K562 (cell line): Measurements from ENCODE around the gene FEN1. TPM values are rescaled to one million over a fixed set of nuclear protein-coding genes. Genes with fewer than 3 reads are reported as not detected.

ENCODE experiments used
- CHD7 ChIP-seq: fragments of 200-600 bp; sonication (generic); IDR thresholded peaks from one replicate; pipeline ENCODE4 v1.6.1; 2012; ENCODE audit warnings: mild to moderate bottlenecking, low read depth, low read length, inconsistent platforms
- ELK3 ChIP-seq: fragments of 450-650 bp; formaldehyde crosslinking; IDR thresholded peaks from 2 replicates; pipeline ENCODE4 v1.4.0; 2020; ENCODE audit warnings: mild to moderate bottlenecking
- EP300 ChIP-seq: IDR thresholded peaks from 2 replicates; pipeline ENCODE4 v1.6.1; 2012; ENCODE audit warnings: low read length, improper control_type of control experiment
- FUS ChIP-seq: fragments of 200-400 bp; formaldehyde crosslinking; optimal IDR thresholded peaks from 2 replicates; pipeline ENCODE3; 2017; ENCODE audit warnings: low read depth, low read length
- L3MBTL2 ChIP-seq: fragments of 450-650 bp; IDR thresholded peaks from 2 replicates; pipeline ENCODE4 v1.6.1; 2016; ENCODE audit warnings: mild to moderate bottlenecking, moderate library complexity
- TAF1 ChIP-seq: IDR thresholded peaks from 2 replicates; pipeline ENCODE4 v1.6.1; 2011; ENCODE audit warnings: mild to moderate bottlenecking, low read length, moderate library complexity; ENCODE audit not compliant: insufficient read depth, control insufficient read depth, severe bottlenecking; ENCODE audit errors: extremely low read depth
- ZFX ChIP-seq: sonication (generic); formaldehyde crosslinking; IDR thresholded peaks from 2 replicates; pipeline ENCODE4 v1.8.0; 2022; ENCODE audit warnings: mild to moderate bottlenecking, missing genetic modification reagents, moderate library complexity
- ZNF12 ChIP-seq: sonication (generic); formaldehyde crosslinking; IDR thresholded peaks from 2 replicates; pipeline ENCODE4 v1.4.0; 2020; ENCODE audit warnings: mild to moderate bottlenecking, missing genetic modification reagents
- ZNF184 ChIP-seq: sonication (generic); formaldehyde crosslinking; IDR thresholded peaks from 2 replicates; pipeline ENCODE4 v1.5.0; 2020; ENCODE audit warnings: missing genetic modification reagents
- ZNF507 ChIP-seq: conservative IDR thresholded peaks from 2 replicates; pipeline ENCODE4 v1.6.1; 2017; ENCODE audit warnings: missing genetic modification characterization, missing compliant biosample characterization
- polyA plus RNA-seq, 8 experiments: library from polyadenylated mRNA; depleted of rRNA in 4 of 8; stranded (reverse) in 5 of 8; unstranded in 3 of 8; fragments of >200 nt; fragmentation: Nextera tagmentation in 2 of 8; fragmentation: Illumina TruSeq in 1 of 8; extraction: Ambion mirVana in 2 of 8; extraction: Trizol in 1 of 8; gene quantifications; 2 replicates each; pipeline versions ENCODE4 v1.2.1 to v1.2.3, GENCODE V29; 2011 to 2014; ENCODE audit warnings: inconsistent platforms in 1 of 8, missing spikeins in 1 of 8
- total RNA-seq, 7 experiments: library from RNA; depleted of rRNA in 6 of 7; stranded (reverse); fragments of >200 nt in 6 of 7; fragmentation: Illumina TruSeq in 2 of 7; extraction: Trizol in 2 of 7; gene quantifications; 2 replicates each; pipeline versions ENCODE4 v1.2.1 to v1.2.3, GENCODE V29; 2011 to 2021; ENCODE audit warnings: low replicate concordance in 1 of 7
- TF ChIP-seq, protein P1 (sequence below): fragments of 450-650 bp; conservative IDR thresholded peaks from 2 replicates; pipeline ENCODE4 v1.6.1; 2016; ENCODE audit warnings: missing genetic modification characterization, low read depth, mild to moderate bottlenecking, control low read depth, missing compliant biosample characterization
- TF ChIP-seq, protein P2 (sequence below): fragments of 450-650 bp; IDR thresholded peaks from 2 replicates; pipeline ENCODE4 v1.6.1; 2016; ENCODE audit warnings: missing biosample characterization, missing genetic modification characterization

Gene FEN1
- total and polyA plus RNA-seq, 9 of the 15 experiments (the other 6 are each of a cell fraction or from before 2014, with no cell fraction given), result 58.1 to 156 (median 137) TPM

- no peak for TF ChIP-seq CHD7
- peak; percentile 61 for TF ChIP-seq ZFX (CRISPR knock-in tag)
- TF ChIP-seq FUS, result no peak
- peak; percentile 95 for TF ChIP-seq EP300
- peak; percentile 70; the same call in 1 of the 2 replicates for TF ChIP-seq L3MBTL2
- TF ChIP-seq, protein P1, sequence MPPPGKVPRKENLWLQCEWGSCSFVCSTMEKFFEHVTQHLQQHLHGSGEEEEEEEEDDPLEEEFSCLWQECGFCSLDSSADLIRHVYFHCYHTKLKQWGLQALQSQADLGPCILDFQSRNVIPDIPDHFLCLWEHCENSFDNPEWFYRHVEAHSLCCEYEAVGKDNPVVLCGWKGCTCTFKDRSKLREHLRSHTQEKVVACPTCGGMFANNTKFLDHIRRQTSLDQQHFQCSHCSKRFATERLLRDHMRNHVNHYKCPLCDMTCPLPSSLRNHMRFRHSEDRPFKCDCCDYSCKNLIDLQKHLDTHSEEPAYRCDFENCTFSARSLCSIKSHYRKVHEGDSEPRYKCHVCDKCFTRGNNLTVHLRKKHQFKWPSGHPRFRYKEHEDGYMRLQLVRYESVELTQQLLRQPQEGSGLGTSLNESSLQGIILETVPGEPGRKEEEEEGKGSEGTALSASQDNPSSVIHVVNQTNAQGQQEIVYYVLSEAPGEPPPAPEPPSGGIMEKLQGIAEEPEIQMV (tag), result 0 out of 2 replicates have a peak, but pooled peaks have one; percentile 57
- no peak for TF ChIP-seq ZNF12
- TF ChIP-seq, protein P2, sequence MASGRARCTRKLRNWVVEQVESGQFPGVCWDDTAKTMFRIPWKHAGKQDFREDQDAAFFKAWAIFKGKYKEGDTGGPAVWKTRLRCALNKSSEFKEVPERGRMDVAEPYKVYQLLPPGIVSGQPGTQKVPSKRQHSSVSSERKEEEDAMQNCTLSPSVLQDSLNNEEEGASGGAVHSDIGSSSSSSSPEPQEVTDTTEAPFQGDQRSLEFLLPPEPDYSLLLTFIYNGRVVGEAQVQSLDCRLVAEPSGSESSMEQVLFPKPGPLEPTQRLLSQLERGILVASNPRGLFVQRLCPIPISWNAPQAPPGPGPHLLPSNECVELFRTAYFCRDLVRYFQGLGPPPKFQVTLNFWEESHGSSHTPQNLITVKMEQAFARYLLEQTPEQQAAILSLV (tag), result peak; percentile 58; the same call in 1 of the 2 replicates
- TF ChIP-seq TAF1, result peak; percentile 75
- no peak for TF ChIP-seq ELK3 (CRISPR knock-in tag)
- no peak for TF ChIP-seq ZNF184
- TF ChIP-seq ZNF507 (tag), result no peak
Measured at GRCh38 chr11:61834278-61835048, 41.8 kb downstream of the FEN1 start (continued).
